IMR-90 (cell line): ENCODE results near the gene NUDT9. TPM values are rescaled to one million over a fixed set of nuclear protein-coding genes. Genes with fewer than 3 reads are reported as not detected.
"Not testable (repeated sequence)": the region's sequence is repeated elsewhere in the genome, so short reads cannot be mapped to it uniquely, and the experiment has no call there.

ENCODE experiments used
- ATAC-seq: fragments of 200-7000 bp; cut with Tn5 transposase; 2 replicates; pipeline ENCODE4 v1.9.1; 2020; ENCODE audit warnings: low read depth, mild to moderate bottlenecking, moderate library complexity
- BruUV-seq: library from RNA; stranded (reverse); fragments of 400-500 nt; replicated peaks from 2 replicates; lab custom pipeline; 2021; lab: Mats Ljungman, UMichigan
- CTCF ChIA-PET: fragments of 300-600 bp; formaldehyde crosslinking; extraction: SDS; loops from one replicate; lab custom pipeline; 2021; ENCODE audit warnings: antibody characterized with exemption; lab: Yijun Ruan, JAX
- POLR2A ChIA-PET: fragments of 300-600 bp; sonication (Branson Sonifier 250); formaldehyde crosslinking; loops from one replicate; lab custom pipeline; 2022; ENCODE audit warnings: antibody characterized with exemption; ENCODE audit not compliant: unreplicated experiment; lab: Charles Lee
- DNase-seq: peaks from one replicate; pipeline ENCODE4 v3.0.0; 2013
- H2AFZ ChIP-seq: replicated peaks from 2 replicates; pipeline ENCODE3; 2013; ENCODE audit warnings: low read length, mild to moderate bottlenecking; ENCODE audit not compliant: poor library complexity
- H2AK5ac ChIP-seq: 2 replicates; pipeline ENCODE4 v1.6.1; 2013; ENCODE audit warnings: low read depth, low read length, inconsistent platforms
- H2AK9ac ChIP-seq: replicated peaks from 2 replicates; pipeline ENCODE3; 2013; ENCODE audit warnings: mild to moderate bottlenecking, low read depth, low read length, moderate library complexity; ENCODE audit not compliant: poor library complexity
- H2BK120ac ChIP-seq: 2 replicates; pipeline ENCODE4 v1.6.1; 2013; ENCODE audit warnings: low read depth, low read length, inconsistent platforms
- H2BK15ac ChIP-seq: 3 replicates; pipeline ENCODE4 v1.6.1; 2013; ENCODE audit warnings: low read depth, low read length, inconsistent platforms
- H2BK20ac ChIP-seq: 2 replicates; pipeline ENCODE4 v1.6.1; 2013; ENCODE audit warnings: low read depth, mild to moderate bottlenecking, inconsistent platforms, low read length, moderate library complexity
- H2BK5ac ChIP-seq: 2 replicates; pipeline ENCODE4 v1.6.1; 2013; ENCODE audit warnings: mild to moderate bottlenecking, low read depth, low read length, inconsistent platforms; ENCODE audit not compliant: poor library complexity, severe bottlenecking
- H3K14ac ChIP-seq: replicated peaks from 2 replicates; pipeline ENCODE4 v1.6.1; 2013; ENCODE audit warnings: low read depth, low read length, inconsistent platforms
- H3K18ac ChIP-seq: 2 replicates; pipeline ENCODE4 v1.6.1; 2013; ENCODE audit warnings: low read depth, low read length, control low read depth
- H3K23ac ChIP-seq: 2 replicates; pipeline ENCODE4 v1.6.1; 2013; ENCODE audit warnings: low read depth, low read length, inconsistent platforms
- H3K27ac ChIP-seq: 2 replicates; pipeline ENCODE4 v1.5.1; 2013; ENCODE audit warnings: mild to moderate bottlenecking, control low read depth, low read length; ENCODE audit not compliant: insufficient read depth
- H3K27me3 ChIP-seq: 2 replicates; pipeline ENCODE4 v1.6.1; 2013; ENCODE audit warnings: low read length; ENCODE audit not compliant: control insufficient read depth, insufficient read depth
- H3K36me3 ChIP-seq: 2 replicates; pipeline ENCODE4 v1.6.1; 2013; ENCODE audit warnings: low read length, mixed read lengths; ENCODE audit not compliant: control insufficient read depth, insufficient read depth
- H3K4ac ChIP-seq: 2 replicates; pipeline ENCODE4 v1.6.1; 2013; ENCODE audit warnings: low read depth, low read length, inconsistent platforms
- H3K4me1 ChIP-seq: 2 replicates; pipeline ENCODE4 v1.6.1; 2013; ENCODE audit warnings: low read length, mixed read lengths; ENCODE audit not compliant: control insufficient read depth, insufficient read depth
- H3K4me2 ChIP-seq: 2 replicates; pipeline ENCODE4 v1.6.1; 2013; ENCODE audit warnings: low read depth, mild to moderate bottlenecking, control low read depth, low read length, moderate library complexity
- H3K4me3 ChIP-seq: 2 replicates; pipeline ENCODE4 v1.5.1; 2013; ENCODE audit warnings: low read depth, mild to moderate bottlenecking, control low read depth, low read length, moderate library complexity; ENCODE audit not compliant: insufficient read depth
- H3K56ac ChIP-seq: 2 replicates; pipeline ENCODE4 v1.6.1; 2013; ENCODE audit warnings: low read length, inconsistent platforms; ENCODE audit not compliant: insufficient read depth; ENCODE audit errors: extremely low read depth
- H3K79me1 ChIP-seq, 2 experiments: 2 replicates each; pipeline ENCODE4 v1.6.1; 2013; ENCODE audit warnings: low read length in 2 of 2, inconsistent platforms in 1 of 2, low read depth in 1 of 2
- H3K9ac ChIP-seq: 2 replicates; pipeline ENCODE4 v1.6.1; 2013; ENCODE audit warnings: low read depth, low read length, control low read depth
- H3K9me1 ChIP-seq: 2 replicates; pipeline ENCODE4 v1.6.1; 2013; ENCODE audit warnings: low read length, inconsistent platforms; ENCODE audit not compliant: insufficient read depth
- H3K9me3 ChIP-seq: 2 replicates; pipeline ENCODE4 v1.6.1; 2013; ENCODE audit warnings: low read length; ENCODE audit not compliant: control insufficient read depth, insufficient read depth
- H4K20me1 ChIP-seq: 2 replicates; pipeline ENCODE4 v1.6.1; 2013; ENCODE audit warnings: low read length, inconsistent platforms; ENCODE audit not compliant: insufficient read depth
- H4K5ac ChIP-seq: 2 replicates; pipeline ENCODE4 v1.6.1; 2013; ENCODE audit warnings: mild to moderate bottlenecking, low read depth, low read length, control low read depth
- H4K8ac ChIP-seq, 2 experiments: 2 replicates each; pipeline ENCODE4 v1.6.1; 2013; ENCODE audit warnings: low read depth in 2 of 2, low read length in 2 of 2, control low read depth in 1 of 2, inconsistent platforms in 1 of 2
- H4K91ac ChIP-seq: 2 replicates; pipeline ENCODE4 v1.6.1; 2013; ENCODE audit warnings: low read depth, low read length, inconsistent platforms; ENCODE audit not compliant: insufficient read depth
- WGBS, 2 experiments: methylation state at CpG; one replicate each; pipeline versions ENCODE4 v1.1.5 to v1.1.7; 2013; ENCODE audit warnings: missing lambda C conversion rate in 2 of 2; ENCODE audit not compliant: insufficient read length in 1 of 2; ENCODE audit errors: extremely low coverage in 2 of 2; 5-methylcytosine and 5-hydroxymethylcytosine counted together
- dilution Hi-C: fragments of 300-500 bp; cut with HindIII; formaldehyde crosslinking; loops from one replicate; pipeline ENCODE4 v1.14.3; 2018; ENCODE audit warnings: low sequenced_read_pairs; ENCODE audit not compliant: unreplicated experiment
- in situ Hi-C: fragments of 300-500 bp; cut with MboI; formaldehyde crosslinking; loops from 3 replicates; pipeline ENCODE4 v1.14.3; 2019; ENCODE audit warnings: low sequenced_read_pairs, inconsistent platforms, mixed read lengths
- intact Hi-C: fragments of 100-400 bp; cut with micrococcal nuclease; formaldehyde crosslinking; loops from 2 replicates; pipeline ENCODE4 v1.10.0; 2022
- polyA plus RNA-seq, 3 experiments: library from polyadenylated mRNA; depleted of rRNA; stranded (reverse); fragments of >200 nt; gene quantifications; 2 replicates each; pipeline ENCODE4 v1.2.3, GENCODE V29; 2012; ENCODE audit warnings: low replicate concordance in 1 of 3
- total RNA-seq: library from RNA; depleted of rRNA; stranded (reverse); fragments of >200 nt; gene quantifications from 2 replicates; pipeline ENCODE4 v1.2.3, GENCODE V29; 2012

Gene NUDT9
- total and polyA plus RNA-seq, 2 of the 4 experiments (the other 2 are of a cell fraction) = 10.0 to 23.5 TPM

DNA sequence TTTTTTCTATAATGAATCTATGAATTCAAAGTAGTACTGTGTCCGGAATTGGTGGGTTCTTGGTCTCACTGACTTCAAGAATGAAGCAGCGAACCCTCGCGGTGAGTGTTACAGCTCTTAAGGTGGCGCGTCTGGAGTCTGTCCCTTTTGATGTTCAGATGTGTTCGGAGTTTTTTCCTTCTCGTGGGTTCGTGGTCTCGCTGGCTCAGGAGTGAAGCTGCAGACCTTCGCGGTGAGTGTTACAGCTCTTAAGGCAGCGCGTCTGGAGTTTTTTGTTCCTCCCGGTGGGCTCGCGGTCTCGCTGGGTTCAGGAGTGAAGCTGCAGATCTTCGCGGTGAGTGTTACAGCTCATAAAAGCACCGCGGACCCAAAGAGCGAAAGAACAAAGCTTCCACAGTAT is 27.3 kb upstream of the NUDT9 start:
- H3K4me3 ChIP-seq, H2BK20ac ChIP-seq, BruUV-seq, H2AK9ac ChIP-seq, H2BK120ac ChIP-seq, H4K5ac ChIP-seq, H3K23ac ChIP-seq, DNase-seq, H4K91ac ChIP-seq, H3K4me2 ChIP-seq, H2BK15ac ChIP-seq, H3K14ac ChIP-seq, H3K56ac ChIP-seq, H3K79me1 ChIP-seq, H3K4me1 ChIP-seq, H3K27me3 ChIP-seq, H3K4ac ChIP-seq, H2BK5ac ChIP-seq, H3K9me1 ChIP-seq, POLR2A ChIA-PET, H3K9me3 ChIP-seq, H4K8ac ChIP-seq, H3K18ac ChIP-seq, ATAC-seq, dilution Hi-C loops, H2AK5ac ChIP-seq, H2AFZ ChIP-seq, intact Hi-C loops, H3K36me3 ChIP-seq, H3K9ac ChIP-seq, H4K20me1 ChIP-seq, in situ Hi-C loops, H3K27ac ChIP-seq: not testable (repeated sequence)
- CTCF ChIA-PET = interaction anchor here (0.6 to 1.5 kb wide), 3 partner anchors 13 to 52 kb away, joined by 3 to 7 read pairs (median 4); no protein-coding TSS in a partner anchor
- 92% methylated on average over 21 of the region's 23 CpGs; no CpG with 5 or more reads in 1 of the 2 experiments for WGBS, 2 experiments

DNA sequence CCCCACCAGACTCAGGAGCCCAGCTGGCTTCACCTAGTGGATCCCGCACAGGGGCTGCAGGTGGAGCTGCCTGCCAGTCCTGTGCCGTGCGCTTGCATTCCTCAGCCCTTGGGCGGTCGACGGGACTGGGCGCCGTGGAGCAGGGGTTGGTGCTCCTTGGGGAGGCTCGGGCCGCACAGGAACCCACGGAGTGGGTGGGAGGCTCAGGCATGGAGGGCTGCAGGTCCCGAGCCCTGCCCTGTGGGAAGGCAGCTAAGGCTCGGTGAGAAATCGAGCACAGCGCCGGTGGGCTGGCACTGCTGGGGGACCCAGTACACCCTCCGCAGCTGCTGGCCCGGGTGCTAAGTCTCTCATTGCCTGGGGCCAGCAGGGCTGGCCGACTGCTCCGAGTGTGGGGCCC is 26.5 kb upstream of the NUDT9 start:
- POLR2A ChIA-PET, H4K8ac ChIP-seq, H2AFZ ChIP-seq, H3K9ac ChIP-seq, H3K4ac ChIP-seq, H3K18ac ChIP-seq, H4K20me1 ChIP-seq, H3K4me2 ChIP-seq, H3K4me3 ChIP-seq, dilution Hi-C loops, H3K79me1 ChIP-seq, H2BK120ac ChIP-seq, H3K9me3 ChIP-seq, BruUV-seq, H3K14ac ChIP-seq, H3K4me1 ChIP-seq, ATAC-seq, H3K56ac ChIP-seq, H2BK20ac ChIP-seq, H3K27me3 ChIP-seq, H2AK5ac ChIP-seq, DNase-seq, H3K27ac ChIP-seq, in situ Hi-C loops, H2AK9ac ChIP-seq, H3K9me1 ChIP-seq, H2BK15ac ChIP-seq, H4K91ac ChIP-seq, intact Hi-C loops, H2BK5ac ChIP-seq, H3K36me3 ChIP-seq, H4K5ac ChIP-seq, H3K23ac ChIP-seq: not testable (repeated sequence)
- no CpG with 5 or more reads among the region's 20 CpGs for WGBS, 2 experiments
- CTCF ChIA-PET = interaction anchor here (1.5 kb wide), 1 partner anchor 20 kb away, joined by 3 read pairs; no protein-coding TSS in a partner anchor
